ENCODE measurements around the gene ZG16B. TPM values are rescaled to one million over a fixed set of nuclear protein-coding genes. Genes with fewer than 3 reads are reported as not detected.

Gene ZG16B
- total RNA-seq, 2 experiments from 2014 or later = 0.97 to 2.1 TPM

DNA sequence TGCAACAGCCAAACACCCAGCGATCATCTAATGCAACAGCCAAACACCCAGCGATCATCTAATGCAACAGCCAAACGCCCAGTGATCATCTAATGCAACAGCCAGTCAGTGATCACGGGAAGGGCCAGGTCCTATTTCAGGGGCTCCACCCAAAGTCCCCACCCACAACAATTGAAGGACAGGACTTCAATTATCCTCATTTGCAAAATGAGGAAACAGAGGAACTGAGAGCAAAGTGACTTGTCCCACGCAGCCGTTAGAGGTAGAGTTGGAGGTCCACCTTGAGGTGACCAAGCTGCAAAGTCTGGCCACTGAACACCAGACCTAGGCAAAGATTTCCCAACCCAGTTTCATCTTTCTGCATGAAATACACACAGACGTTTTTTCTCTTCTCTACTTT lies 3.7 kb downstream of the ZG16B start:
- POLR2A ChIA-PET = no interaction called here
- H3K4me1 Mint-ChIP-seq (ENCODE audit: low read depth) = no peaks in the 10 kb centered on the region
- peaks cover 4% of the 10 kb centered on the region for H3K27me3 Mint-ChIP-seq
- CTCF ChIA-PET = no interaction called here
- H3K36me3 Mint-ChIP-seq (ENCODE audit: low read depth) = no peaks in the 10 kb centered on the region
- TF ChIP-seq, protein P1, sequence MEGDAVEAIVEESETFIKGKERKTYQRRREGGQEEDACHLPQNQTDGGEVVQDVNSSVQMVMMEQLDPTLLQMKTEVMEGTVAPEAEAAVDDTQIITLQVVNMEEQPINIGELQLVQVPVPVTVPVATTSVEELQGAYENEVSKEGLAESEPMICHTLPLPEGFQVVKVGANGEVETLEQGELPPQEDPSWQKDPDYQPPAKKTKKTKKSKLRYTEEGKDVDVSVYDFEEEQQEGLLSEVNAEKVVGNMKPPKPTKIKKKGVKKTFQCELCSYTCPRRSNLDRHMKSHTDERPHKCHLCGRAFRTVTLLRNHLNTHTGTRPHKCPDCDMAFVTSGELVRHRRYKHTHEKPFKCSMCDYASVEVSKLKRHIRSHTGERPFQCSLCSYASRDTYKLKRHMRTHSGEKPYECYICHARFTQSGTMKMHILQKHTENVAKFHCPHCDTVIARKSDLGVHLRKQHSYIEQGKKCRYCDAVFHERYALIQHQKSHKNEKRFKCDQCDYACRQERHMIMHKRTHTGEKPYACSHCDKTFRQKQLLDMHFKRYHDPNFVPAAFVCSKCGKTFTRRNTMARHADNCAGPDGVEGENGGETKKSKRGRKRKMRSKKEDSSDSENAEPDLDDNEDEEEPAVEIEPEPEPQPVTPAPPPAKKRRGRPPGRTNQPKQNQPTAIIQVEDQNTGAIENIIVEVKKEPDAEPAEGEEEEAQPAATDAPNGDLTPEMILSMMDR (IDR thresholded peaks at IDR 0.05) = no peak
- no peak for DNase-seq
- no peak overlapping the region for H3K4me3 Mint-ChIP-seq
- intact Hi-C loops (cut with micrococcal nuclease) = no loop called here
- H3K9me3 Mint-ChIP-seq = no peaks in the 10 kb centered on the region
- no peak overlapping the region for H3K27ac Mint-ChIP-seq
- no peak for ATAC-seq

DNA sequence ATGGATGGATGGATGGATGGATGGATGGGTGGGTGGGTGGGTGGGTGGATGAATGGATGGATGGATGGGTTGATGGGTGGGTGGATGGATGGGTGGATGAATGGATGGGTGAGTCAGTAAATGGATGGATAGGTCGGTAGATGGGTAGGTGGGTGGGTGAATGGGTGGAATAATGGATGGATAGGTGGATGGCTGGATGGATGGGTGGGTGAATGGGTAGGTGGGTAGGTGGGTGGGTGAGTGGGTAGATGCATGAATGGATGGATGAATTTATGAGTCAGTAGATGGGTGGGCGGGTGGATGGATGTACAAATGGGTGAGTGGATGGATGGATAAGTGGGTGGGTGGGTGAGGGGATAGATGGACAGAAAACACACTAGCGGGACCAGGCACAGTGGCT lies 4.9 kb downstream of the ZG16B start:
- TF ChIP-seq, protein P1 (IDR thresholded peaks at IDR 0.05) = no peak
- ChIA-PET CTCF (no interaction called here), POLR2A (no interaction called here)
- Mint-ChIP-seq H3K27ac (no peak overlapping the region), H3K27me3 (peaks cover 4% of the 10 kb centered on the region), H3K36me3 (ENCODE audit: low read depth) (no peaks in the 10 kb centered on the region), H3K9me3 (no peaks in the 10 kb centered on the region), H3K4me1 (ENCODE audit: low read depth) (peaks cover 7% of the 10 kb centered on the region), H3K4me3 (no peak overlapping the region)
- ATAC-seq (no peak), DNase-seq (no peak)
- intact Hi-C loops (cut with micrococcal nuclease) = no loop called here

DNA sequence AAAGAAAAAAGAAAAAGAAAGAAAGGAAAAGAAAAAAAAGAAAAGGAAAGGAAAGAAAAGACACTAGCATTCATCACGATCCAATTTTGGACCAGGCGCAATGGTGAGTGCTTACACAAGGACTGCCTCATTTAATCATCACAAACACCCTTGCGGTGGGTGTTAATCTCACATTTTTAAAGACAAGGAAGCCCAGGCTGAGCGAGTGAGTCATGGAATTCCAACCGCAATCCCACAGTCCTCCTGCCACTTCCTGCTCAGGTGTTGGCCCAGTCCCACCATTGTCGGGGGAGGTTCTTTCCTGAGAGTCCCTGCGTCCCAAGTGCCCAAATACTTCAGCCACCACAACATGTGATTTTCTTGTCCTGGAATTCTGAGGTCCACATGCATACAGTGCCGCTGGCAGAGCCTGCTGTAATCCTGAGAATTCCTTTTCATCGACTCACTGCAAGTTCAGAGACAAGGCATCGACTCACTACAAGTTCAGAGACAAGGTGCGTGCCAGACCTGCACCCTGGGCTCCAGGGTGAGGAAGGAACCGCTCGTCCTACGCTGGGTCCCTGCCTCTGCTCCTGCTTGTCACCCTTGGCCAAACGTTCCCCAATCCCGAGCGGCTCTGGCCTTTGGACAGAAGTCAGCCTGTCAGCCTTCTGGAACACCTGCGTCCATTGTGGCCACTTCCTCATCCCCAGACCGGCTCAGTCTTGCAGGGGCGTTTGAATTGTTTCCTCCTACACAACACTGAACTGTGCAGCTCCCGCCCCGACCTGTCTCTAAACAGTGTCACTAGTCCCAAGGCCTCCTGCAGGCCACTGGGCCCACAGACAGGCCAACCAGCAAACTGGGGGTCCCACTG lies 5.8 kb downstream of the ZG16B start:
- intact Hi-C loops (cut with micrococcal nuclease) = no loop called here
- no peak for DNase-seq
- Mint-ChIP-seq H3K27ac (no peak overlapping the region), H3K36me3 (ENCODE audit: low read depth) (no peaks in the 10 kb centered on the region), H3K9me3 (no peaks in the 10 kb centered on the region), H3K4me3 (no peak overlapping the region), H3K4me1 (ENCODE audit: low read depth) (peaks cover 8% of the 10 kb centered on the region), H3K27me3 (peaks cover 2% of the 10 kb centered on the region)
- POLR2A ChIA-PET = no interaction called here
- CTCF ChIA-PET = interaction anchor here (0.9 kb wide), 2 partner anchors 33 to 83 kb away, joined by 3 read pairs; no protein-coding TSS in a partner anchor
- no peak for ATAC-seq
- TF ChIP-seq, protein P1 (IDR thresholded peaks at IDR 0.05) = no peak

DNA sequence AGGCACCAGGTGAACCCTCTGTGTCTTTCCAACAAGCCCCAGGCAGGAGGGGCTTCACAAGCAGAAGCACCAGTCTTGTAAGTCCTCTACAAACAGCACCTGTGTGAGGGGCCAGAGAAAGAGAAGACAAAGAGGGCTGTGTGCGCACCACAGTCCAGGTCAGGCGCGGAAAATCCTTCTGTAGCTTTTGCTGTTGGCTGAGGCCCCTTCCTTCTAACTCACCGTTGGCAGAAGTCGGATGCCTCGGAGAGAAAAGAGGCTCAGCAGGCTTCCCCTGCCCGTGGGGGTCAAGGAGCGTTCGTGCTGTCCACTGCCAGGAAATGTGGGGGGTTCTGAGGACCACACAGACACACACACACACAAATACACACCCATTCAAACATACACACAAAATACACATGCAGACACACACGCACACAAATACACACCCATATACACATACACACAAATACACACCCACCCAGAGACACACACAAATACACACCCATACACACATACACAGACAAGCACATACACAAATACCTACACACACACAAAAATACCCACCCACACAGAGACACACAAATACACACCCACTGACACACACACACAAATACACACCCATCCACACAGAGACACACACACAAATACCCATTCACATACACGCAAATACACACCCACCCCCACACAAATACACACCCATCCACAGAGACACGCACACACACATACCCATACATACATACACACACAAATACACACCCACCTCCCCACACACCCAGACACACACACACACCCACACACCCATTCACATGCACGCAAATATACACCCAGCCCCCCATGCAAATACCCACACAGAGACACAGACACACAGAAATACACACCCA lies 6.8 kb downstream of the ZG16B start:
- Mint-ChIP-seq H3K4me1 (ENCODE audit: low read depth) (peaks cover 13% of the 10 kb centered on the region), H3K9me3 (no peaks in the 10 kb centered on the region), H3K27ac (no peak overlapping the region), H3K36me3 (ENCODE audit: low read depth) (no peaks in the 10 kb centered on the region), H3K27me3 (no peaks in the 10 kb centered on the region), H3K4me3 (no peak overlapping the region)
- DNase-seq (no peak), ATAC-seq (no peak)
- TF ChIP-seq, protein P1 (IDR thresholded peaks at IDR 0.05) = no peak
- ChIA-PET POLR2A (no interaction called here), CTCF (interaction anchor here (0.9 kb wide), 2 partner anchors 32 to 82 kb away, joined by 3 read pairs; no protein-coding TSS in a partner anchor)
- intact Hi-C loops (cut with micrococcal nuclease) = no loop called here
